Fibroblast of skin of right biceps (primary cell): ENCODE data around the gene MSI2.

Source experiments
- DNase-seq: peaks from one replicate; pipeline ENCODE4 v3.0.0-alpha.2; 2013

Gene MSI2

GRCh38 chr17:57589151-57590034, 333.1 kb downstream of the MSI2 start:
- DNase-seq, result no peak

GRCh38 chr17:57593739-57594462, 337.6 kb downstream of the MSI2 start:
- DNase-seq, result no peak

- DNase-seq, result no peak
Observed at GRCh38 chr17:57594767-57595166, 338.4 kb downstream of the MSI2 start.

GRCh38 chr17:57595426-57595825, 339.1 kb downstream of the MSI2 start:
- DNase-seq, result no peak

GRCh38 chr17:57595947-57596695, 339.8 kb downstream of the MSI2 start:
- DNase-seq, result no peak

DNA sequence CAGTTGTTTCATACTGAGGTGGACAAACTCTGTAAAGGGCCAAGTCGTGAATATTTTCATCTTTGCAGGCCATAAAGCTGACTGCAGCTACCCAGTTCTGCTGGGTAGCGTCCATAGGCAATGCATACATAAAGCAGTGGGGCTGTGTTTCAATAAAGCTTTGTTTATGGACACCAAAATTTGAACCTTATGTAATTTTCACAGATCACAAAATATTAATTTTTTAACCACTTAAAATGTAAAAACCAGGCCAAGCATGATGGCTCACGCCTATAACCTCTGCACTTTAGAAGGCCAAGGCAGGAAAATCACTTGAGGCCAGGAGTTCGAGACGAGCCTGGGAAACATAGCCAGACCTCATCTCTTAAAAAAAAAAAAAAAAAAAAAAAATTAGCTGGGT, 340.8 kb downstream of the MSI2 start:
- no peak for DNase-seq

DNA sequence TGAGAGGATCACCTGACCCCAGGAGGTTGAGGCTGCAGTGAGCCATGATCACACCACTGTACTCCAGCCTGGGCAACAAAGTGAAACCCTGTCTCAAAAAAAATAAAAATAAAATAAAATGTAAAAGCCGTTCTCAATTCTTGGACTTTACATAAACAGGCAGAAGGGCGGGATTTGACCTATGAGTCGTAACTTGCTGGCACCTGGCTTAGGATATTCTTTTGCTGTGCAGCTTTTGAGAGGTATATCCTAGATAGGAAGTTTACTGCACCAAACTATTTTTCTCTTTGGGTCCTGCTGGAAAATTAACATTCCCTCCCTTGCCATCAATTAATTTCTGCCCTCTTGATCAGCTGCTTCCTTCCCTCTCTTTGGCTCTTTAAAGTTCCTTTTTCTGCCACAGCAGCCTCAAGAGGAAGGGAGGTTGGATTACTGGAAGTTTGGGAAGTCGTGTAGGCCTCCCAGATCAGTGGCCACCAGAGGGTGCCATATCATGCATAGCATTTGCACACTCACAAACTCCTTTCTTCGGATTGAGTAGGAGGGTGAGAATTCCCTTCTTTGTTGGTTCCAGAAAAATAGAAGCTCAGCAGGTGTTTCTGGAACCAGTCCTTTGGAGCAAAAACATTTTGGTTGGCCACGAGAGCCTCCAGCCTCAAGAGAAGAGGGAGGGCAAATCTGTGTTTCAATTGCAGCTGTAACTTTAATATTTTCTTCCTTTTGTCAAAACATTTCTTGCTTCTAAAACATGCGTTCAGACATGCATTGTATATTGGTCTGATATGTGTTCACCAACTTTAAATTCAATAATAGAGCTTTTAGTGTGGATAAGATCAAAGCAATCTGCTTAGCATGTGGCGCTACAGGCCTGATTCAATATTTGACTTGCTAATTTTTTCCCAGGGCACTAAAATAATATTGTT, 341.5 kb downstream of the MSI2 start:
- peak; percentile 71 for DNase-seq

GRCh38 chr17:57599271-57600045, 343.1 kb downstream of the MSI2 start:
- DNase-seq, result no peak

- DNase-seq, result no peak
Observed at GRCh38 chr17:57600074-57600473, 343.8 kb downstream of the MSI2 start.

GRCh38 chr17:57601143-57601735, 344.9 kb downstream of the MSI2 start:
- DNase-seq, result no peak

- no peak for DNase-seq
Observed at GRCh38 chr17:57602896-57603295, 346.6 kb downstream of the MSI2 start.

GRCh38 chr17:57603546-57603945, 347.2 kb downstream of the MSI2 start:
- DNase-seq, result no peak

DNA sequence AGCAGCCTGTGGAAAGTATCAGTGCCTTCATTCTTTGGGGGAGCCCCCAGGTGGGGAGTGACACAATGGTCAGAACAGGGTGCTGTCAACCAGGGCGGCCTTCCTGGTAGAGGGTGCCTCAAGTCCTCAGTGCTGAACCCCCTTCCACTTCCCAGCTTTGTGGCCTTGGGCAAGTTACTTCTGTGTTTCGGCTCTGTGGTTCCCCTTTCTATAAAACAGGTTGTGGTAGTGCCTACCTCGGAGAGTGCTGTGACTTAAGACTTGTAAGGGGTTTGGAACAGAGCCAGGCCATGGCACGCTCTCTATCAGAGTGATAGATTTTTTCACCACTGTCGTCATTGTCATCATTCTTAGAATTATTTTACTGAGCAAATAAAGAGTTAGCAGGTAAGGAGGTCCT, 347.7 kb downstream of the MSI2 start:
- no peak for DNase-seq

GRCh38 chr17:57604771-57605674, 348.7 kb downstream of the MSI2 start:
- DNase-seq, result peak; percentile 32

- no peak for DNase-seq
Observed at GRCh38 chr17:57605675-57606105, 349.4 kb downstream of the MSI2 start.

GRCh38 chr17:57606111-57606875, 350.0 kb downstream of the MSI2 start:
- DNase-seq, result no peak

- DNase-seq, result no peak
Observed at GRCh38 chr17:57607553-57608120, 351.3 kb downstream of the MSI2 start.

GRCh38 chr17:57608369-57609124, 352.2 kb downstream of the MSI2 start:
- no peak for DNase-seq
